Stimulated activated CD4-positive, alpha-beta T cell treated with anti-CD3 and anti-CD28 coated beads, Interleukin-4, amount 100 ng/mL, for 48 hours (primary cell): Measurements from ENCODE around the gene TPP2.

Experiments used
- DNase-seq, 2 donors: peaks; one replicate each; pipeline ENCODE4 v3.0.0-alpha.2; 2020; ENCODE audit warnings: low read depth in 2 of 2

Gene TPP2

GRCh38 chr13:102657630-102658029 is 60.8 kb downstream of the TPP2 start:
- no peak for DNase-seq

GRCh38 chr13:102658660-102659059 is 61.9 kb downstream of the TPP2 start:
- DNase-seq, result no peak

- DNase-seq, result no peak
Measured at GRCh38 chr13:102659168-102659713, 62.5 kb downstream of the TPP2 start.

GRCh38 chr13:102667023-102667422 is 70.2 kb downstream of the TPP2 start:
- DNase-seq, result no peak

GRCh38 chr13:102667911-102668310 is 71.1 kb downstream of the TPP2 start:
- DNase-seq, result no peak

- DNase-seq, result no peak
Measured at GRCh38 chr13:102670130-102670529, 73.3 kb downstream of the TPP2 start.

- no peak for DNase-seq
Measured at GRCh38 chr13:102675115-102675514, 78.3 kb downstream of the TPP2 start.

- DNase-seq, result no peak
Measured at GRCh38 chr13:102677122-102677521, 80.3 kb downstream of the TPP2 start.

GRCh38 chr13:102678339-102679107 is 81.7 kb downstream of the TPP2 start:
- DNase-seq, result no peak

GRCh38 chr13:102679449-102680132 is 82.8 kb downstream of the TPP2 start:
- DNase-seq, result no peak

- DNase-seq, result no peak
Measured at GRCh38 chr13:102680133-102680717, 83.4 kb downstream of the TPP2 start.

- DNase-seq, result no peak
Measured at GRCh38 chr13:102680842-102681740, 84.3 kb downstream of the TPP2 start.

GRCh38 chr13:102682211-102682610 is 85.4 kb downstream of the TPP2 start:
- DNase-seq, result no peak

GRCh38 chr13:102682727-102683126 is 85.9 kb downstream of the TPP2 start:
- no peak for DNase-seq

GRCh38 chr13:102683637-102684036 is 86.9 kb downstream of the TPP2 start:
- no peak for DNase-seq

GRCh38 chr13:102686024-102686423 is 89.2 kb downstream of the TPP2 start:
- DNase-seq, result no peak

- DNase-seq, result no peak
Measured at GRCh38 chr13:102687520-102687919, 90.7 kb downstream of the TPP2 start.

GRCh38 chr13:102688306-102688973 is 91.7 kb downstream of the TPP2 start:
- no peak for DNase-seq

GRCh38 chr13:102690883-102691282 is 94.1 kb downstream of the TPP2 start:
- DNase-seq, result no peak

GRCh38 chr13:102692491-102692826 is 95.7 kb downstream of the TPP2 start:
- DNase-seq, result no peak

GRCh38 chr13:102693250-102693649 is 96.5 kb downstream of the TPP2 start:
- no peak for DNase-seq
